Measurements from ENCODE around the gene TAPBP.

DNA sequence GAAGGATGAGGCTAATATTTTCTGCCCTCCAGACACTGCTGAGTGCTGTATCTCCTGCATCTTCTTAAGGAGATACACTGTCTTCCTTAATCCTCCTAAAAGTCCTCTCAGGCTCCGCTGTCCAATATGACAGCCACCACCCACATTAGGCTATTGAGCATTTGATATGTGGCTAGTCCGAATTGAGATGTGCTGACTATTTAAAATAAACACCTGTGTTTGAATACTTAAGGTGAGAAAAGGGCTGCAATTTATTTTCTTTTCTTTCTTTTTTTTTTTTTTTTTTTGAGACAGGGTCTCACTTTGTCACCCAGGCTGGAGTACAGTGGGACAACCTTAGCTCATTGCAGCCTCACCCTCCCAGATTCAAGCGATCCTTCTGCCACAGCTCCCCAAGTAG lies 12.0 kb downstream of the TAPBP start:
- no peak for TF ChIP-seq POLR2A (IDR thresholded peaks at IDR 0.05)
- TF ChIP-seq POLR2AphosphoS5 (IDR thresholded peaks at IDR 0.05), result no peak

Data from spleen (tissue), 3 donors.